SK-MEL-5 (cell line): ENCODE data around the gene TEP1. TPM values are rescaled to one million over a fixed set of nuclear protein-coding genes. Genes with fewer than 3 reads are reported as not detected.

Source experiments
- DNase-seq: peaks from one replicate; pipeline ENCODE4 v3.0.0-alpha.2; 2016; ENCODE audit warnings: low read depth, low spot score
- in situ Hi-C: cut with HindIII; loops from 2 replicates; pipeline ENCODE4 v1.10.0; 2016; ENCODE audit warnings: low sequenced_read_pairs, high pct_unique_total_duplicates, low pct_unique_long_range_greater_than_20kb
- total RNA-seq: library from RNA; depleted of rRNA; stranded (reverse); fragments of >200 nt; shearing (Covaris generic); gene quantifications from 2 replicates; pipeline ENCODE4 v1.2.3, GENCODE V29; 2014

Gene TEP1
- total RNA-seq, 1 experiment from 2014 or later: 11.0 TPM

DNA sequence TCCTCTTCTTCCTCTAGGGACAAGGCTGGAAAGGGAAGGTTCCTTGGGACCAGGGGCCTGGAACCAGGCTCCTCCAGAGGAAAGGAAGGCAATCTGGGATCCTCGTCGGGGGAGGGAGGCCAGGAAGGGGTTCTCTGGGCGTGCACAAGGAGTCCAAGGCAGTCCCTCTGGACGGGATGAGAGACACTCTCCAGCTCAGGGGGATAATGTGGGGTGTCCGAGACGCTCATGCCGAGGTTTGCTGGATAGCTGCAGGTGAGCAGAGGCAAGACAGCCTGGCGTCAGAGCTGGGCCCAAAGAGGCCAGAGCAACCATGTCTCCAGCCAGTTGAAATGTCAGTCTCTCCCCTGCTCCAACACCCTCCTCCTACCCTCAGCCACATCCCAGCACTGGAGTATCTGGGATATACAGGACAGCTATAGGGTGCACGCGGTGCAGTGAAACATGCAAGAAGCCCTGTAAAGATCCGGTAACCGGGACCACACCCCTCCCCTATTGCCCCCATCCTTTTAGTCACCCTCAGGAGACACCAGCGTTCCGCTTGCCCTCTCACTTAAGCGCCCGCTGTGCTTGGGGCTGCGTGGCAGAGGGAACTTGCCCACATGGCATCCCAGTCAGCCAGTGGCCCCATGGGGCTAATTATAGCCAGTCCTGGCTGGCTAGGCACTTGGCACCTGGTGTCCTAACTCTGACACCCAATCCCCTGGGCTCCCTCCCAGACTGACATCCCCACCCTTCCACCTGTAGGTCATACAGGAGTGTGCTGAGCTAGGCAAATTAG, 22.5 kb upstream of the TEP1 start, which contains the start of gene KLHL33:
Gene KLHL33, minus strand, starts transcription at position 585 of the 781 bp plus-strand sequence. Its CDS starts 355 bp downstream, at position 230.
- DNase-seq: no peak
- in situ Hi-C loops: no loop called here

DNA sequence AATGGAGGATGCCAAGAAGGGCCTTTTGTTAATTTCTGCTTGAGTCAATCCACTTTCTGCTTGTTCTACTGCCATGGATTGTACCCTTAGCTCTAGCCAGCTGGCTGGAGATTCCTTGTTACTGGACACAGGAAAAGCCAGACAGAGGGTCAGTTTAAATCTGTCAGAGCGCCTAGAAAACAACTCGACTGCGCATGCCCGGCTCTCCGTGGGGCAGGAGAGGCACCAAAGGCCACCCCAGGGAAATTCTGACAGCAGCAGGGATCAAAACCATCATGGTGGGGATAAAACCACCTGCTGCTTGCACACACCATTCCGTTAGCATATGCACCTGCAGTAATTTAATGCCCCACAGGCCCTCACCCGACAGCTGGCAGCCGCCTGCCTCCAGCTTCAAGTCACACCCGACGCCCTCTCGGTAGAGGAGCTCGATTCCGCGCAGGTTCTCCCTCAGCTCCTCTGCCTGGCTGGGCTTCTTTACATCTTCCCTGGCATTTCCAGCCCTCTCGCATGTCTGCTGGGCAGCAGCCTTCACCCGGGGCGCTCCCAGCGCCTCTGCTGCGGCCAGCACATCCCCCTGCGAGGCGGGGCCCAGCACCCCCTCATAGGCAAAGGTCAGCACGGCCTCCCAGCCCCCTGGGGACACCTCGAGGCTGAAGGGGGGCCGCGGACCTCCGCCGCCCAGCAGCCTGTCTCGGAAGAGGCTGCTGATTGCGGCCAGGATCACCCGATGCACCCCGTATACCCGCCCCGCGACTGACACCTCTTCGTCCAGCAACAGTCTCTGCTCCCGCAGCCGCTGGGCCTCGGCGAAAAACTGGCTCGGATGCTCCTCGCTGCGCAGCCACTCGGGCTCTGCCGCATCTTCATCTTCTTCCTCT, 21.6 kb upstream of the TEP1 start:
- no peak for DNase-seq
- in situ Hi-C loops: no loop called here

DNA sequence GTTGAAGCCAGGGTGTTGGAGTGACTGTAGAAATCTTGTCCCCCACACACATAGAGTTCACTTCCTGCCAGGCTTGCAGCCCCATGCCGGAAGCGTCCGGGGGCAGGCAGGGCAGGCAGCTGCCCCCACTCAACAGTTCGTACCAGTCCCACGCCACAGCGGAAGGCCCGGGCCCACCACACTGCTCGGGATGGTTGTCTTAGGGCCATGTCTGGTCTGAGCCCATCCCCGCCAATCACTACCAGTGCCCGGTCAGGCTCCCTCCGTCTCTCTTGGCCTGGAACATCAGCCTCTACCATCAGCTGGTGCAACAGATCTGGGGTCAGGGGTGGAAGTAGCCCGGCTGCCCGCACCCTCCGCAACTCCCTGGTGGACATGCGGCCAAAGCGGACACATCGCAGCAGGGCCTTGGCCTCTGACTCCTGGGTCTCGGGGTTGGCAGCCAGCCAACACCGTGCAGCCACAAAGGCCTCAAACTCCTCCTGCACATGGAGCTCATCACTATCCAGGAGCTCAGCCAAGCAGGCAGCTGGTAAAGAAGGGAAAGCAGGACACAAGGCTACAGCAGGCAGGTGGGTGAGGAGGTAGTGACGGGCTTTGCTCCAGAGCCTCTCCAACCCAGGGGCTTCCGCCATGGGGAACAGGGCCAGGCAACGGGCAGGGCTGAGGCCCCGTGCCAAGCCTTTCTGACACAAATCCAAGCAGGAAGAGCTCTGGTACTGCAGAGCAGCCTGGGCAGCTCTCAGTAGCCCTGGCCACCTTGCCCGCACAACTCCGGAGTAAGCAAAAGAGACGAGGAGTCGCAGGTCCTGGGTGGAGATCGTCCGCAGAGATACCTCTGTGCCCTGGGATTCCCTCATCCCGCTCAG, 16.7 kb upstream of the TEP1 start:
- in situ Hi-C loops: no loop called here
- DNase-seq: no peak

DNA sequence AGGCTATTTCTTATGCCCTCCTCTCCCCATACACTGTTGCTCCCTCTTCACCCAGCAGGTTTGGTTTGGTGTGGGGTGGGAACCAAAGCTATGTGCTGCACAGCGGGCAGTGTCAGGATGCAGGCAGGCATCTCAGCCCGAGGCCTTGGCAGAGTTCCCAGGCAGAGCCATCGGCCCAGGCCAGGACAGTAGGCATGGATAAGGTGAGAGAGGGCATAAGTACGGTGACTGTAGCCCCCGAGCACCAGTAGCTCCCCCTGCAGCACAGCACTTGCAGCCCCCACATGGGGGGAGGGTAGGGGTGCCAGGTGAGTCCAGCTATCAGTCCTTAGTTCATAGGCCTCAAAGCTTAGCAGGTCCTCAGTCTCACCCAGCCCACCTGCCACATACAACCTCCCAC, 15.5 kb upstream of the TEP1 start:
- in situ Hi-C loops: no loop called here
- DNase-seq: no peak

DNA sequence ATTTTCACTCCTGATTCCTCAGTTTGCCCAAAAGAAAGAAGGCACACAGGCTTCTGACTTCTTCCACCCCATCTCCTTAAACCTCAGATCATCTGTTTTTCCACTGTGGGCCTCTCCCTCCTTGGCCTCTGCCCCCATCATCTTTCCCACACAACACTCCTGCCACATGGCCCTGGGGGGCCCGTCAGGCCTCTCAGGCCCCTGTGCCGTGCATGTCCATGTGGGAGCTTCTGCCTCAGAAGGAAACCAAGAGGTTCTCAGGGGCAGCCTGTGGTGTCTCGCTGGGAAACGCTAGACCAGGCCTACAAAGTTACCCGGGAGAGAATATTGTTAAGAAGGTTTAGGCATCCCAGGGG, 14.7 kb upstream of the TEP1 start:
- in situ Hi-C loops: no loop called here
- no peak for DNase-seq

- in situ Hi-C loops: no loop called here
- peak; percentile 25 for DNase-seq
Measured at GRCh38 chr14:20427231-20428009, 14.1 kb upstream of the TEP1 start.

GRCh38 chr14:20424851-20425250, 11.6 kb upstream of the TEP1 start:
- in situ Hi-C loops: no loop called here
- no peak for DNase-seq

GRCh38 chr14:20422886-20423285, 9.6 kb upstream of the TEP1 start:
- DNase-seq: no peak
- in situ Hi-C loops: no loop called here

DNA sequence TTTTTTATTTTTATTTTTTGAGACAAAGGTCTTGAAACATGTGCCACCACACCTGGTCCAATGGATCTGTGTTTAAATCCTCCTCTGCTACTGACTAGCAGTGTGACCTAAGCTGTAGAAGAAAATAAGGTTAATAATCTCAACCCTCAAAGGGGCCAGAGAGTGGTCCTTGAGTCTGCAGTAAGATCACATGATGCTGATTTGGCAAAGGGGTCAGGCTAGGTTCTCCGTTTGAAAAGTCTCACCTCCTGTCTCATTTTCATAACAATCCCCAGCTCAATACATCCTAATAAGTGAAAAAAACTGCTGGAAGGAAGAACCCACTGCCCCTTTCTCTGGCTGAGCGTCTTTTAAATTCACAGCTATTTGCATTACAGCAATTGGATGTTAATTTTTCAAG, 8.0 kb upstream of the TEP1 start:
- in situ Hi-C loops: no loop called here

GRCh38 chr14:20419419-20419818, 6.1 kb upstream of the TEP1 start:
- in situ Hi-C loops: no loop called here

More for the DNA sequence above, 8.0 kb upstream of the TEP1 start:
- no peak for DNase-seq

GRCh38 chr14:20418501-20418909, 5.2 kb upstream of the TEP1 start:
- no peak for DNase-seq
- in situ Hi-C loops: no loop called here

More at GRCh38 chr14:20419419-20419818, 6.1 kb upstream of the TEP1 start:
- DNase-seq: no peak

DNA sequence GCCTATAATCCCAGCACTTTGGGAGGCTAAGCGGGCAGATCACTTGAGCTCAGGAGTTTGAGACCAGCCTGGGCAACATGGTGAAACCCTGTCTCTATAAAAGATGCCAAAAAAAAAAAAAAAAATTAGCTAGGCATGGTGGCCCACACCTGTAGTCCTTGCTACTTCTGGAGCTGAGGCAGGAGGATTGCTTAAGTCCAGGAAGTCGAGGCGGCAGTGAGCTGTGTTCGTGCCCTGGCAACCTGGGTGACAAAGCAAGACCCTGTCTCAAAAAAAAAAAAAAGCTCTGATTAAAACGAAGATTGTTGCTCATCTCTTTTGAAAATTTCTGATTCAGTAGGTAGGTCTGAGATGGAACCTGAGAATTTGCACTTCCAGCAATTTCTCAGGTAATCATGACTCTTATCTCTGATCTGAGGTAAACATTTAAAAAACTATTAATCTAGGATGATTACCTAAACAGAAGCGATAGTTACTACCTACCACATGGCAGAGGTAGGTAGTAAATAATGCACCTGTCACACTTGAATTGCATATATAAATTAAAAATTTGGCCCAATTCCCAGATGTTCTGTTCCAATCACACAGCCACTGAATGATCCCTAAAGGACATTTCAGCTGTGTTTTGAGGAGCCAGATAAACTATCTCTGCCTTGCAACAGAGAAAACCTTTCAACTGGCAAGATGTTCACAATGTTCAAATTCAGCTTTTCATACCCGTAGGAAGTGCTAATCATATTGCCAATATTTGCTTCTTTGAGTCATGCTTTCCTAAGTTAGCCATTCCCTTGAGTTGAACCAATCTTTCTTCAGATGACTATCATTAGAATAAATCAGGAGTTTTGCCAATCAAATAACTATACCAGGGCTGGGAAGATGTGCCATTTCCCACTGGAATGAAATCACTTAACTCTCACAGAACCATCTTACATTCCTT, 4.2 kb upstream of the TEP1 start:
- no peak for DNase-seq
- in situ Hi-C loops: no loop called here

GRCh38 chr14:20416223-20416622, 2.9 kb upstream of the TEP1 start:
- DNase-seq: no peak
- in situ Hi-C loops: no loop called here

GRCh38 chr14:20415782-20416206, 2.5 kb upstream of the TEP1 start:
- peak; percentile 76 for DNase-seq
- in situ Hi-C loops: no loop called here

- in situ Hi-C loops: no loop called here
- peak; percentile 12 for DNase-seq
Measured at GRCh38 chr14:20413744-20414082, 412 bp upstream of the TEP1 start.

DNA sequence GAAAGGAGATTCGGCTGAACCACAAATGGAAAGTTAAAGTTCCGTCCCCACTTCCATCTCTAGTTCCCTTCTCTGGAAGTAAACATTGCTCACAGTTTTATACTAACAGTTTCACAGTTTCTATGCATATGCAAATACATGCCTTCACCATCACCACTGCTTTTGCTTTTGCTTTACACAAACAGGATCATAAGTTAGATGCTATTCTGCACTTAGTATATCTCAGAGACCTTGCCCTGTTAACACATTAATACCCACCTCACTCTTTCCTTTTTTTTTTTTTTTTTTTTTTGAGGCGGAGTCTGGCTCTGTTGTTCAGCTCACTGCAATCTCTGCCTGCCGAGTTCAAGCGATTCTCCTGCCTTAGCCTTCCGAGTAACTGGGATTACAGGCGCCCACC, 890 bp downstream of the TEP1 start:
- DNase-seq: no peak
- in situ Hi-C loops: no loop called here
